Fibroblast of the aortic adventitia (primary cell): Measurements from ENCODE around the gene ARHGAP25. TPM values are rescaled to one million over a fixed set of nuclear protein-coding genes. Genes with fewer than 3 reads are reported as not detected.

Experiments used
- DNase-seq: peaks from one replicate; pipeline ENCODE4 v3.0.0-alpha.2; 2010; ENCODE audit warnings: low read depth
- H3K4me3 ChIP-seq: 2 replicates; pipeline ENCODE4 v1.5.1; 2011; ENCODE audit warnings: low read depth, mild to moderate bottlenecking, control low read depth, low read length, moderate library complexity
- total RNA-seq: library from RNA; depleted of rRNA; stranded (reverse); fragments of >200 nt; gene quantifications from 2 replicates; pipeline ENCODE4 v1.2.3, GENCODE V29; 2012; ENCODE audit warnings: low replicate concordance
- TF ChIP-seq, protein P1 (sequence below): IDR thresholded peaks from 2 replicates; pipeline ENCODE4 v1.5.1; 2011; ENCODE audit warnings: mild to moderate bottlenecking, low read length, control low read depth, inconsistent platforms; ENCODE audit not compliant: insufficient read depth

The ARHGAP25 gene
- total RNA-seq, 1 donor = 0.36 TPM

DNA sequence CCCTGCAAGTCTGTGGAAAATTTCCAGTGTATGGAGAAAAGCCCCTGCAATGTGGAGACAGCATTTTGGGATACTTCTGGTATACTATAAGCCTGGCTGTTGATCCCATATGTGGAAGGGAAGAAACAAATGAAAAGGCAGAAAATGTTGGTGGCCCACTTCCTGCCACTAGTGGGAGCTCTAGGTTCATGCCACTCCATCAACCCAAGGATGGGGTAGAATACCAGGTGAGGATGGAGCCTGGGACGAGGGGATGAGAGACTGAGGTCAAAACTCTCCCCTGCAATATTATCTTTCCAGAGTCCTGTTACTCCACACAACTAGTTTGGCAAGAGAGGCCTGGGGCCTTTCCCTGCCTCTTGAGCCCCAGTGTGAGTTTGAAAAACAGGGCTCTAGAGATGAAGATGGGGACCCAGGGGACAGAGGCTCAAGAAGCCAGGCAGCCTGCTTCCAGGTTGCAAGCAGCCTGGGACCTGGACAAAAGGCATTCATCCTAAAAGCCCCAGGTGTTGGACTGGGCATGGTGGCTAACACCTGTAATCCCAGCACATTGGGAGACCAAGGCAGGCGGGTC, 104.7 kb downstream of the ARHGAP25 start:
- H3K4me3 ChIP-seq = no peak overlapping the region
- no peak for DNase-seq
- TF ChIP-seq, protein P1, sequence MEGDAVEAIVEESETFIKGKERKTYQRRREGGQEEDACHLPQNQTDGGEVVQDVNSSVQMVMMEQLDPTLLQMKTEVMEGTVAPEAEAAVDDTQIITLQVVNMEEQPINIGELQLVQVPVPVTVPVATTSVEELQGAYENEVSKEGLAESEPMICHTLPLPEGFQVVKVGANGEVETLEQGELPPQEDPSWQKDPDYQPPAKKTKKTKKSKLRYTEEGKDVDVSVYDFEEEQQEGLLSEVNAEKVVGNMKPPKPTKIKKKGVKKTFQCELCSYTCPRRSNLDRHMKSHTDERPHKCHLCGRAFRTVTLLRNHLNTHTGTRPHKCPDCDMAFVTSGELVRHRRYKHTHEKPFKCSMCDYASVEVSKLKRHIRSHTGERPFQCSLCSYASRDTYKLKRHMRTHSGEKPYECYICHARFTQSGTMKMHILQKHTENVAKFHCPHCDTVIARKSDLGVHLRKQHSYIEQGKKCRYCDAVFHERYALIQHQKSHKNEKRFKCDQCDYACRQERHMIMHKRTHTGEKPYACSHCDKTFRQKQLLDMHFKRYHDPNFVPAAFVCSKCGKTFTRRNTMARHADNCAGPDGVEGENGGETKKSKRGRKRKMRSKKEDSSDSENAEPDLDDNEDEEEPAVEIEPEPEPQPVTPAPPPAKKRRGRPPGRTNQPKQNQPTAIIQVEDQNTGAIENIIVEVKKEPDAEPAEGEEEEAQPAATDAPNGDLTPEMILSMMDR = peak; percentile 67

DNA sequence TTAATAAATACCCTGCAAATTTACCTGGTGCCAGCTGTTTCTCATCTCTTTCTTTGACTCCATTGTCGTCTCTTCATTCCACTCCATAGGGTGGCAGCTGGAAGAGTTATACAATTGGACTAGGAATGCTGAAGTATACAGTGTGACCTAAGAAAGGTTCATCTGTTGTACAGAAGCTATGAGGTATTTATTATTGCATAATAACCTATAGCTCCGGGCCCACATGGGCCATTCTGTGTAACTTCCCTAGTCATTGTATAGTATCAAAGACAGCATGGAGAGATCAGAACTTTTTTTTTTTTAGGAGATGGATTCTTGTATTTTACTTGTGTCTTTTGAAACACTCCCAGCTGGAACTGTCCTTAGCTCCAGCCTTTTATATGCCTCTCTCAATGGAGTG, 110.4 kb downstream of the ARHGAP25 start:
- H3K4me3 ChIP-seq = no peak overlapping the region
- TF ChIP-seq, protein P1 = no peak
- no peak for DNase-seq

DNA sequence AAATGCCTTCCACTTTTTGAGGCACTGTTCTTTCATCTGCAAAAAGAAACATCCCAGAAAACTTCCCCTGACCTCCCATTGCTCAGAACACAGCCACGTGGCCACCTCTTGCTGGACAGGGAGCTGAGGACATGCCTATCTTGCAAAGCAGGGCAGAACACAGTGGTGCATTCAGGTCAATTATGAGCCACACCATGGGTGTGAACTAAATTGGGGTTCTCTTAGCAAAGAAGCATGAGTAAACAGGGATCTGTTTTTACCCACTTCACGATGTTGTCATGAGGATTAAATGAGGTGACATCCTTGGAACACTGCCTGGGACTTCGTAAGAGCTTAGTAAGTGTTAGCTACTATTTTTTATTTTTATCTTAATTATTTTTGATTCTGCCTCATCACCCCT, 111.5 kb downstream of the ARHGAP25 start:
- DNase-seq = no peak

DNA sequence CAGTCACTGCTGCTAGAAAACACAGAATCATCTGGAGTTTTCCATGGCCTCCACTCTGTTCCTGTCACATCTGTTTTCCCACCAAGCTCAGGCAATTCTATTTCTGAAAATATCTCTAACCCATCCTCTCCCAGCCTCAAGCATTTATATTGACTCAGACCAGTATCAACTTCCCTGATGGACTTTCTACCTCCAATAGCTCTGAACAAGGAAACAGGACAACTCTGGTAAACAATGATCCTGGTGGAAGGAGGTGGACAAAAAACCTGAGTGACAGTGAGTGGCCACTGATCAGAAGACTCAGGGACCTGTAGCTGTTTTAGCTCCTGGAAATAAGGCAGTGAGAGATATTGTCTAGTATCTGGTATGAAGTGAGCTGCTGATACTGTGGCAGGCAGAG, 113.1 kb downstream of the ARHGAP25 start:
- DNase-seq = no peak
- no peak overlapping the region for H3K4me3 ChIP-seq
- TF ChIP-seq, protein P1 = no peak

More for the DNA sequence above, 111.5 kb downstream of the ARHGAP25 start:
- TF ChIP-seq, protein P1 = no peak
- no peak overlapping the region for H3K4me3 ChIP-seq

DNA sequence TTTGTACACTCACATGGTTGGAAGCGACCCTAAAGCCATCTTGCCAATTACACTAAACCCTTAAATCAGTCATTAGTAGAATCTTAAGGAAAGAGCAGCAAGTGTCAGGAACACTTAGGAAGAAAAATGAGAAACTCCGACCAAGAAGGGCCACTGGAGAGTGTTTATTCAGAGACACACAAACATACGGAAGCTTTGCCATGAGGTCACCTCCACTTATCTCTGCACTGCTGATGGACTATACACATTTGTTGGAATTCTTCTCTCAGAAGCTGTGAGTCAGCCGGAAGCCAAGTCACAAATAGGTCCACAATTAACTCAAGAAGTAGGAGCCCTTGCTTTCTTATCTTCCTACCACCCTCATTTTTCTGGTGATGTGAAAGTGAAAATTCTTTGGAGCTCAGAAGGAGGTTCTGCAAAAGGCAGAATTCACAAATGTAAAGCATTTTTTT, 115.0 kb downstream of the ARHGAP25 start:
- TF ChIP-seq, protein P1 = no peak
- peak; percentile 21 for DNase-seq

DNA sequence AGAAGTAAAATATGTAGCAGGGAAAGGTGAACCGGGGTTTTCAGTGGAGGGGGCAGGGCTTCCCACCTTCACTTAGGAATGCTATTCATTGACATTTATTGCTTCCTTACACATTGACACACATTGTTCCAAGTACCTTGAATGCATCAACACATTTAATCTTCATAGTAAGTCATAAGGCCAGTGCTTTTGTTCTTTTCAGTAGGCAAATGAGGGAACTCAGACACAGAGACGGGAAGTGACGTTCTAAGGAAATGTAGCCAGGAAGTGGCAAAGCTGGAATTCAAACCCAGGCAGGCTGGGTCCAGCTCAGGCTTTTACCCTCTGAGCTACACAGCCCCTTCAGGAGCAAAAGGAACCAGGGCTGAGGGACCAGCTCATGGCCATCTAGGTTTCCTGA, 115.9 kb downstream of the ARHGAP25 start:
- H3K4me3 ChIP-seq = no peak overlapping the region
- DNase-seq = no peak
- TF ChIP-seq, protein P1 = no peak

More for the DNA sequence above, 115.0 kb downstream of the ARHGAP25 start:
- no peak overlapping the region for H3K4me3 ChIP-seq

DNA sequence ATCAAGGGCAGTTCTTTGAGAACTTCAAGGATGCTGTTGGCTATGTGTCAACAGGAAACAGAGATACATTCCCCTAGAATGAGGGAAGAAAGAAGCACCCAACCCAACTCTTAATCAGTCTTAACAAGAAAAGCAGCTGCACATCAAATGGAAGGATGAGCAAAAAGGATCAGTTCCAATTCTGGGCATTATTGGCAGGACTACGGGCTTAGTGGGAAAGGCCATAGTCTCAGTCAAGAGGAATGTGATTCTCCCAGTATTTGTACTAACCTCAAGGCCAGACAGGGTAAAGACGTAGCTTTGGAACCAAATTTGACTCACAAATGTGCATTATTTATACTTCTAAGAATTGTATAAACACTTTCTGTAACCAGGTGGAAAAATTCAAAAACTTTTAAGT, 118.4 kb downstream of the ARHGAP25 start:
- H3K4me3 ChIP-seq = no peak overlapping the region
- DNase-seq = no peak
- TF ChIP-seq, protein P1 = no peak
